Measurements from ENCODE around the gene C16orf95. TPM values are rescaled to one million over a fixed set of nuclear protein-coding genes. Genes with fewer than 3 reads are reported as not detected.

C16orf95 gene
- total RNA-seq, 1 donor from 2014 or later: 4.8 TPM

- TF ChIP-seq EZH2phosphoT487 (IDR thresholded peaks at IDR 0.05) (no peak), CTCF (IDR thresholded peaks at IDR 0.05) (no peak), EZH2 (IDR thresholded peaks at IDR 0.05) (no peak)
- H3K9ac ChIP-seq: no peak overlapping the region
- no peaks in the 10 kb centered on the region for H3K9me3 Mint-ChIP-seq
- H3K4me3 Mint-ChIP-seq: peak overlapping the region; percentile 64
- H3K27me3 ChIP-seq: no peaks in the 10 kb centered on the region
- H2AFZ ChIP-seq (replicated peaks): no peak overlapping the region
- H4K20me1 ChIP-seq (ENCODE audit: low read depth): no peaks in the 10 kb centered on the region
- H3K36me3 ChIP-seq: no peaks in the 10 kb centered on the region
- H3K27ac Mint-ChIP-seq: peak overlapping the region; percentile 30
- no peaks in the 10 kb centered on the region for H3K9me3 ChIP-seq (ENCODE audit: low read depth)
- no peaks in the 10 kb centered on the region for H3F3A ChIP-seq (ENCODE audit: low read depth)
- H3K4me3 ChIP-seq: no peak overlapping the region
- no peak for DNase-seq (ENCODE audit: low spot score)
- H3K4me1 ChIP-seq: no peaks in the 10 kb centered on the region
- H3K27me3 Mint-ChIP-seq (ENCODE audit: insufficient read depth, low read depth): no peaks in the 10 kb centered on the region
- no peak overlapping the region for H3K4me2 ChIP-seq
- H3K36me3 Mint-ChIP-seq: no peaks in the 10 kb centered on the region
- H3K27ac ChIP-seq: no peak overlapping the region
- H3K79me2 ChIP-seq (ENCODE audit: low read depth): no peaks in the 10 kb centered on the region
- H3K4me1 Mint-ChIP-seq: peaks cover 6% of the 10 kb centered on the region
Observed at GRCh38 chr16:87298857-87299465, 18.2 kb downstream of the C16orf95 start.

GRCh38 chr16:87297918-87298631 lies 19.1 kb downstream of the C16orf95 start:
- H3K36me3 ChIP-seq: no peaks in the 10 kb centered on the region
- no peaks in the 10 kb centered on the region for H3K4me1 ChIP-seq
- H3K4me3 Mint-ChIP-seq: no peak overlapping the region
- H3K27ac Mint-ChIP-seq: no peak overlapping the region
- no peaks in the 10 kb centered on the region for H3K36me3 Mint-ChIP-seq
- peak; percentile 85 for DNase-seq (ENCODE audit: low spot score)
- no peak overlapping the region for H3K27ac ChIP-seq
- H3K4me2 ChIP-seq: no peak overlapping the region
- peaks cover 6% of the 10 kb centered on the region for H3K4me1 Mint-ChIP-seq
- no peak overlapping the region for H2AFZ ChIP-seq (replicated peaks)
- no peaks in the 10 kb centered on the region for H3F3A ChIP-seq (ENCODE audit: low read depth)
- H4K20me1 ChIP-seq (ENCODE audit: low read depth): no peaks in the 10 kb centered on the region
- TF ChIP-seq EZH2phosphoT487 (IDR thresholded peaks at IDR 0.05) (no peak), EZH2 (IDR thresholded peaks at IDR 0.05) (no peak), CTCF (IDR thresholded peaks at IDR 0.05) (peak; percentile 75)
- H3K9me3 Mint-ChIP-seq: no peaks in the 10 kb centered on the region
- H3K27me3 ChIP-seq: no peaks in the 10 kb centered on the region
- H3K9me3 ChIP-seq (ENCODE audit: low read depth): no peaks in the 10 kb centered on the region
- H3K79me2 ChIP-seq (ENCODE audit: low read depth): no peaks in the 10 kb centered on the region
- H3K4me3 ChIP-seq: no peak overlapping the region
- H3K9ac ChIP-seq: no peak overlapping the region
- no peaks in the 10 kb centered on the region for H3K27me3 Mint-ChIP-seq (ENCODE audit: insufficient read depth, low read depth)

GRCh38 chr16:87297407-87297806 lies 19.8 kb downstream of the C16orf95 start:
- no peak overlapping the region for H2AFZ ChIP-seq (replicated peaks)
- Mint-ChIP-seq H3K9me3 (no peaks in the 10 kb centered on the region), H3K36me3 (no peaks in the 10 kb centered on the region), H3K4me3 (no peak overlapping the region), H3K4me1 (peaks cover 6% of the 10 kb centered on the region), H3K27me3 (ENCODE audit: insufficient read depth, low read depth) (no peaks in the 10 kb centered on the region), H3K27ac (no peak overlapping the region)
- no peaks in the 10 kb centered on the region for H3K27me3 ChIP-seq
- no peak overlapping the region for H3K4me3 ChIP-seq
- DNase-seq (ENCODE audit: low spot score): no peak
- no peaks in the 10 kb centered on the region for H3F3A ChIP-seq (ENCODE audit: low read depth)
- no peak overlapping the region for H3K9ac ChIP-seq
- no peaks in the 10 kb centered on the region for H3K36me3 ChIP-seq
- no peaks in the 10 kb centered on the region for H3K79me2 ChIP-seq (ENCODE audit: low read depth)
- H3K9me3 ChIP-seq (ENCODE audit: low read depth): no peaks in the 10 kb centered on the region
- H3K4me1 ChIP-seq: no peaks in the 10 kb centered on the region
- H3K27ac ChIP-seq: no peak overlapping the region
- H4K20me1 ChIP-seq (ENCODE audit: low read depth): no peaks in the 10 kb centered on the region
- TF ChIP-seq EZH2phosphoT487 (IDR thresholded peaks at IDR 0.05) (no peak), CTCF (IDR thresholded peaks at IDR 0.05) (no peak), EZH2 (IDR thresholded peaks at IDR 0.05) (no peak)
- H3K4me2 ChIP-seq: no peak overlapping the region
